IgD-negative memory B cell (primary cell): ENCODE data around the gene TEN1. TPM values are rescaled to one million over a fixed set of nuclear protein-coding genes. Genes with fewer than 3 reads are reported as not detected.
A peak's percentile ranks its signal among the peaks of the same experiment; 100 is the strongest.

ENCODE experiments used
- H3K27ac Mint-ChIP-seq, 3 donors: one replicate each; pipeline ENCODE4 v1.8.0; 2020 to 2022; ENCODE audit warnings: mild to moderate bottlenecking in 3 of 3, mixed read lengths in 3 of 3, moderate library complexity in 1 of 3
- H3K27me3 Mint-ChIP-seq: one replicate; pipeline ENCODE4 v1.8.0; 2021; ENCODE audit warnings: mixed read lengths
- H3K36me3 Mint-ChIP-seq: one replicate; pipeline ENCODE4 v1.8.0; 2020; ENCODE audit warnings: mild to moderate bottlenecking, mixed read lengths
- H3K4me1 Mint-ChIP-seq, 3 donors: one replicate each; pipeline ENCODE4 v1.8.0; 2020 to 2022; ENCODE audit warnings: mixed read lengths in 3 of 3, mild to moderate bottlenecking in 1 of 3
- H3K4me3 Mint-ChIP-seq, 4 donors: one replicate each; pipeline ENCODE4 v1.8.0; 2020 to 2022; ENCODE audit warnings: mild to moderate bottlenecking in 4 of 4, mixed read lengths in 4 of 4, moderate library complexity in 3 of 4
- H3K9me3 Mint-ChIP-seq, 3 donors: one replicate each; pipeline ENCODE4 v1.8.0; 2020 to 2021; ENCODE audit warnings: mixed read lengths in 3 of 3, mild to moderate bottlenecking in 1 of 3
- polyA plus RNA-seq: library from polyadenylated mRNA; unstranded; fragments of 300-500 nt; fragmentation: Illumina TruSeq; gene quantifications from one replicate; pipeline ENCODE4 v1.2.3, GENCODE V29; 2021

Gene TEN1
- 27.0 TPM for polyA plus RNA-seq

GRCh38 chr17:75978938-75979704, at the start of gene TEN1, which contains the start of gene ACOX1:
TSS of gene TEN1 (plus strand) at chr17:75979240. CDS start at chr17:75986193, 6,953 bp downstream.
TSS of gene ACOX1 (minus strand) at chr17:75979166. CDS start at chr17:75979073, 93 bp downstream.
- peak within 1 kb of the TSS; percentile 98 to 100 (median 99) for H3K27ac Mint-ChIP-seq
- peaks cover 12 to 32% (median 22%) of the 10 kb centered on the region in 3 donors for H3K4me1 Mint-ChIP-seq
- no peaks in the 10 kb centered on the region for H3K27me3 Mint-ChIP-seq
- H3K36me3 Mint-ChIP-seq = peaks cover 7% of the 10 kb centered on the region
- peak within 1 kb of the TSS; percentile 97 to 100 (median 99) for H3K4me3 Mint-ChIP-seq
- H3K9me3 Mint-ChIP-seq = no peaks in the 10 kb centered on the region

GRCh38 chr17:75931062-75931461, 48.0 kb upstream of the TEN1 start:
- Mint-ChIP-seq H3K36me3 (no peaks in the 10 kb centered on the region), H3K4me1 (no peaks in the 10 kb centered on the region), H3K27me3 (no peaks in the 10 kb centered on the region), H3K9me3 (no peaks in the 10 kb centered on the region), H3K4me3 (no peak overlapping the region), H3K27ac (no peak overlapping the region)

GRCh38 chr17:75932852-75933251, 46.2 kb upstream of the TEN1 start:
- no peaks in the 10 kb centered on the region for H3K9me3 Mint-ChIP-seq
- H3K4me1 Mint-ChIP-seq = no peaks in the 10 kb centered on the region
- H3K27ac Mint-ChIP-seq = no peak overlapping the region
- no peaks in the 10 kb centered on the region for H3K27me3 Mint-ChIP-seq
- H3K36me3 Mint-ChIP-seq = no peaks in the 10 kb centered on the region
- no peak overlapping the region for H3K4me3 Mint-ChIP-seq

- Mint-ChIP-seq H3K27ac (no peak overlapping the region), H3K36me3 (no peaks in the 10 kb centered on the region), H3K4me1 (no peaks in the 10 kb centered on the region), H3K27me3 (no peaks in the 10 kb centered on the region), H3K9me3 (no peaks in the 10 kb centered on the region), H3K4me3 (no peak overlapping the region)
Observed at GRCh38 chr17:75933808-75934207, 45.2 kb upstream of the TEN1 start.

- no peak overlapping the region for H3K27ac Mint-ChIP-seq
Observed at GRCh38 chr17:75937652-75938051, 41.4 kb upstream of the TEN1 start.

GRCh38 chr17:75940727-75941441, 38.2 kb upstream of the TEN1 start, which contains the start of gene FBF1:
TSS of gene FBF1 (minus strand) at chr17:75941042. CDS start at chr17:75938149, 2,893 bp downstream.
- H3K27ac Mint-ChIP-seq = peak within 1 kb of the TSS; percentile 34 to 74 (median 67)
- no peaks in the 10 kb centered on the region for H3K9me3 Mint-ChIP-seq
- H3K4me3 Mint-ChIP-seq = peak within 1 kb of the TSS; percentile 83 to 94 (median 88)
- H3K27me3 Mint-ChIP-seq = no peaks in the 10 kb centered on the region
- H3K4me1 Mint-ChIP-seq = peaks cover 0 to 9% (median 6%) of the 10 kb centered on the region in 3 donors
- no peaks in the 10 kb centered on the region for H3K36me3 Mint-ChIP-seq

More at GRCh38 chr17:75937652-75938051, 41.4 kb upstream of the TEN1 start:
- Mint-ChIP-seq H3K27me3 (no peaks in the 10 kb centered on the region), H3K9me3 (no peaks in the 10 kb centered on the region), H3K4me1 (peaks cover 0 to 9% (median 6%) of the 10 kb centered on the region in 3 donors), H3K4me3 (no peak overlapping the region), H3K36me3 (no peaks in the 10 kb centered on the region)

GRCh38 chr17:75941442-75941819, 37.6 kb upstream of the TEN1 start:
- Mint-ChIP-seq H3K4me3 (peak overlapping the region; percentile 83 to 94 (median 88)), H3K27ac (peak overlapping the region in 2 of 3 donors; percentile 34 to 67), H3K27me3 (no peaks in the 10 kb centered on the region), H3K4me1 (peaks cover 0 to 9% (median 6%) of the 10 kb centered on the region in 3 donors), H3K9me3 (no peaks in the 10 kb centered on the region), H3K36me3 (no peaks in the 10 kb centered on the region)

- Mint-ChIP-seq H3K27me3 (no peaks in the 10 kb centered on the region), H3K9me3 (no peaks in the 10 kb centered on the region), H3K27ac (no peak overlapping the region), H3K4me1 (peaks cover 0 to 9% (median 6%) of the 10 kb centered on the region in 3 donors), H3K4me3 (peak overlapping the region in 2 of 4 donors; percentile 24 to 47), H3K36me3 (no peaks in the 10 kb centered on the region)
Observed at GRCh38 chr17:75942473-75942872, 36.6 kb upstream of the TEN1 start.

GRCh38 chr17:75943491-75943890, 35.5 kb upstream of the TEN1 start:
- H3K27ac Mint-ChIP-seq = no peak overlapping the region
- H3K4me1 Mint-ChIP-seq = peaks cover 0 to 9% (median 6%) of the 10 kb centered on the region in 3 donors
- no peaks in the 10 kb centered on the region for H3K27me3 Mint-ChIP-seq
- no peaks in the 10 kb centered on the region for H3K36me3 Mint-ChIP-seq
- no peaks in the 10 kb centered on the region for H3K9me3 Mint-ChIP-seq
- H3K4me3 Mint-ChIP-seq = no peak overlapping the region

GRCh38 chr17:75945211-75945610, 33.8 kb upstream of the TEN1 start:
- no peaks in the 10 kb centered on the region for H3K27me3 Mint-ChIP-seq
- no peaks in the 10 kb centered on the region for H3K9me3 Mint-ChIP-seq
- peaks cover 0 to 9% (median 6%) of the 10 kb centered on the region in 3 donors for H3K4me1 Mint-ChIP-seq
- peaks cover 3% of the 10 kb centered on the region for H3K36me3 Mint-ChIP-seq
- no peak overlapping the region for H3K27ac Mint-ChIP-seq
- H3K4me3 Mint-ChIP-seq = no peak overlapping the region

- Mint-ChIP-seq H3K27me3 (no peaks in the 10 kb centered on the region), H3K36me3 (peaks cover 3% of the 10 kb centered on the region), H3K4me1 (no peaks in the 10 kb centered on the region)
Observed at GRCh38 chr17:75950421-75950820, 28.6 kb upstream of the TEN1 start.

GRCh38 chr17:75950855-75951554, 28.0 kb upstream of the TEN1 start:
- no peaks in the 10 kb centered on the region for H3K27me3 Mint-ChIP-seq
- H3K36me3 Mint-ChIP-seq = peaks cover 3% of the 10 kb centered on the region
- no peak overlapping the region for H3K27ac Mint-ChIP-seq
- H3K9me3 Mint-ChIP-seq = no peaks in the 10 kb centered on the region
- H3K4me3 Mint-ChIP-seq = no peak overlapping the region
- H3K4me1 Mint-ChIP-seq = no peaks in the 10 kb centered on the region

More at GRCh38 chr17:75950421-75950820, 28.6 kb upstream of the TEN1 start:
- Mint-ChIP-seq H3K27ac (no peak overlapping the region), H3K9me3 (no peaks in the 10 kb centered on the region), H3K4me3 (no peak overlapping the region)

- Mint-ChIP-seq H3K36me3 (no peaks in the 10 kb centered on the region), H3K27ac (peak overlapping the region in 1 of 3 donors; percentile 75), H3K4me1 (peaks cover 0 to 3% (median 0%) of the 10 kb centered on the region in 3 donors), H3K27me3 (no peaks in the 10 kb centered on the region), H3K4me3 (no peak overlapping the region), H3K9me3 (no peaks in the 10 kb centered on the region)
Observed at GRCh38 chr17:75959051-75959838, 19.8 kb upstream of the TEN1 start.

- H3K27ac Mint-ChIP-seq = no peak overlapping the region
- no peaks in the 10 kb centered on the region for H3K9me3 Mint-ChIP-seq
Observed at GRCh38 chr17:75959839-75960511, 19.1 kb upstream of the TEN1 start.

More at GRCh38 chr17:75959839-75960511, 19.1 kb upstream of the TEN1 start:
- Mint-ChIP-seq H3K4me3 (no peak overlapping the region), H3K36me3 (no peaks in the 10 kb centered on the region), H3K4me1 (peaks cover 0 to 3% (median 2%) of the 10 kb centered on the region in 3 donors), H3K27me3 (no peaks in the 10 kb centered on the region)
